ENCODE results near the gene TYW1. TPM values are rescaled to one million over a fixed set of nuclear protein-coding genes. Genes with fewer than 3 reads are reported as not detected.
"Not testable (repeated sequence)": the region's sequence is repeated elsewhere in the genome, so short reads cannot be mapped to it uniquely, and the experiment has no call there.

The TYW1 gene
- total RNA-seq, 1 donor from 2014 or later, result 11.1 TPM

GRCh38 chr7:66994691-66995049 is 2.0 kb upstream of the TYW1 start:
- peak overlapping the region; percentile 99 for H3K27ac ChIP-seq (replicated peaks)
- H3K27me3 ChIP-seq (ENCODE audit: low read depth); H3K9me3 ChIP-seq (replicated peaks); intact Hi-C loops (cut with micrococcal nuclease): not testable (repeated sequence)
- peak; percentile 53 for DNase-seq
- H3K36me3 ChIP-seq, result peaks cover 48% of the 10 kb centered on the region
- peak overlapping the region; percentile 89 for H3K4me3 ChIP-seq
- H3K4me1 ChIP-seq, result peaks cover 47% of the 10 kb centered on the region

- H3K9me3 ChIP-seq (replicated peaks); intact Hi-C loops (cut with micrococcal nuclease); H3K27me3 ChIP-seq (ENCODE audit: low read depth): not testable (repeated sequence)
- H3K4me1 ChIP-seq, result peaks cover 47% of the 10 kb centered on the region
- peak within 1 kb of the TSS; percentile 99 for H3K27ac ChIP-seq (replicated peaks)
- peak within 1 kb of the TSS; percentile 89 for H3K4me3 ChIP-seq
- peaks cover 45% of the 10 kb centered on the region for H3K36me3 ChIP-seq
- DNase-seq, result peak; percentile 92
These were observed 1.4 kb upstream of the TYW1 start, which contains the start of gene SBDS for GRCh38 chr7:66995050-66995776. TSS of gene SBDS (minus strand) at chr7:66995586. CDS start at chr7:66995417, 169 bp downstream.

GRCh38 chr7:67000601-67001258 is 4.1 kb downstream of the TYW1 start:
- H3K9me3 ChIP-seq (replicated peaks); intact Hi-C loops (cut with micrococcal nuclease); DNase-seq; H3K27ac ChIP-seq (replicated peaks); H3K27me3 ChIP-seq (ENCODE audit: low read depth); H3K4me3 ChIP-seq: not testable (repeated sequence)
- TF ChIP-seq CTCF (IDR thresholded peaks at IDR 0.05; ENCODE audit: borderline replicate concordance), result peak; percentile 59
- H3K36me3 ChIP-seq, result peaks cover 28% of the 10 kb centered on the region
- H3K4me1 ChIP-seq, result peaks cover 25% of the 10 kb centered on the region

- intact Hi-C loops (cut with micrococcal nuclease); DNase-seq; H3K4me3 ChIP-seq; H3K27ac ChIP-seq (replicated peaks); H3K9me3 ChIP-seq (replicated peaks); H3K27me3 ChIP-seq (ENCODE audit: low read depth): not testable (repeated sequence)
- Histone ChIP-seq H3K36me3 (peaks cover 54% of the 10 kb centered on the region), H3K4me1 (peaks cover 14% of the 10 kb centered on the region)
These were observed 7.5 kb downstream of the TYW1 start for GRCh38 chr7:67004145-67004544.

GRCh38 chr7:67006965-67007364 is 10.3 kb downstream of the TYW1 start:
- no peak for TF ChIP-seq CTCF (IDR thresholded peaks at IDR 0.05; ENCODE audit: borderline replicate concordance)
- DNase-seq, result no peak
- no peaks in the 10 kb centered on the region for H3K27me3 ChIP-seq (ENCODE audit: low read depth)
- intact Hi-C loops (cut with micrococcal nuclease), result no loop called here
- H3K36me3 ChIP-seq, result peaks cover 64% of the 10 kb centered on the region
- H3K27ac ChIP-seq (replicated peaks), result no peak overlapping the region
- no peaks in the 10 kb centered on the region for H3K9me3 ChIP-seq (replicated peaks)
- peaks cover 9% of the 10 kb centered on the region for H3K4me1 ChIP-seq
- H3K4me3 ChIP-seq, result no peak overlapping the region

- intact Hi-C loops (cut with micrococcal nuclease), result no loop called here
- no peak for TF ChIP-seq CTCF (IDR thresholded peaks at IDR 0.05; ENCODE audit: borderline replicate concordance)
These were observed 11.6 kb downstream of the TYW1 start for GRCh38 chr7:67008260-67008659.

GRCh38 chr7:67009677-67010076 is 13.0 kb downstream of the TYW1 start:
- H3K9me3 ChIP-seq (replicated peaks); H3K4me3 ChIP-seq; intact Hi-C loops (cut with micrococcal nuclease); DNase-seq; H3K27me3 ChIP-seq (ENCODE audit: low read depth); H3K27ac ChIP-seq (replicated peaks); H3K4me1 ChIP-seq: not testable (repeated sequence)
- H3K36me3 ChIP-seq, result peaks cover 86% of the 10 kb centered on the region

More at GRCh38 chr7:67008260-67008659, 11.6 kb downstream of the TYW1 start:
- H3K36me3 ChIP-seq, result peaks cover 72% of the 10 kb centered on the region
- no peak overlapping the region for H3K4me3 ChIP-seq
- H3K9me3 ChIP-seq (replicated peaks), result no peaks in the 10 kb centered on the region
- H3K27me3 ChIP-seq (ENCODE audit: low read depth), result no peaks in the 10 kb centered on the region
- no peak for DNase-seq
- no peak overlapping the region for H3K27ac ChIP-seq (replicated peaks)
- peaks cover 9% of the 10 kb centered on the region for H3K4me1 ChIP-seq

GRCh38 chr7:67014076-67014622 is 17.5 kb downstream of the TYW1 start:
- peaks cover 98% of the 10 kb centered on the region for H3K36me3 ChIP-seq
- intact Hi-C loops (cut with micrococcal nuclease); DNase-seq; H3K27ac ChIP-seq (replicated peaks); H3K9me3 ChIP-seq (replicated peaks); H3K4me3 ChIP-seq; H3K27me3 ChIP-seq (ENCODE audit: low read depth); H3K4me1 ChIP-seq: not testable (repeated sequence)

GRCh38 chr7:67017971-67018370 is 21.3 kb downstream of the TYW1 start:
- DNase-seq; H3K4me3 ChIP-seq; H3K27ac ChIP-seq (replicated peaks); H3K9me3 ChIP-seq (replicated peaks); H3K27me3 ChIP-seq (ENCODE audit: low read depth); intact Hi-C loops (cut with micrococcal nuclease): not testable (repeated sequence)
- Histone ChIP-seq H3K4me1 (peaks cover 23% of the 10 kb centered on the region), H3K36me3 (peaks cover 92% of the 10 kb centered on the region)

Measured in left ventricle myocardium inferior (tissue), 1 donor.